Neuron (in vitro differentiated cells): Measurements from ENCODE around the gene ZC3HAV1.
"Not testable (repeated sequence)": the region's sequence is repeated elsewhere in the genome, so short reads cannot be mapped to it uniquely, and the experiment has no call there.

ENCODE experiments used
- H2AFZ ChIP-seq: one replicate; pipeline ENCODE4 v1.6.1; 2013; ENCODE audit warnings: low read depth, mild to moderate bottlenecking, inconsistent platforms, low read length, moderate library complexity
- H3K27me3 ChIP-seq: one replicate; pipeline ENCODE4 v1.6.1; 2013; ENCODE audit warnings: low read length; ENCODE audit not compliant: insufficient read depth
- H3K36me3 ChIP-seq: one replicate; pipeline ENCODE4 v1.6.1; 2013; ENCODE audit warnings: low read length; ENCODE audit not compliant: insufficient read depth
- H3K4me1 ChIP-seq: one replicate; pipeline ENCODE4 v1.6.1; 2013; ENCODE audit warnings: low read length; ENCODE audit not compliant: insufficient read depth
- H3K4me3 ChIP-seq: 2 replicates; pipeline ENCODE4 v1.5.1; 2013; ENCODE audit warnings: mild to moderate bottlenecking, low read length, moderate library complexity
- H3K9me3 ChIP-seq: one replicate; pipeline ENCODE4 v1.6.1; 2013; ENCODE audit warnings: low read length

ZC3HAV1 gene

DNA sequence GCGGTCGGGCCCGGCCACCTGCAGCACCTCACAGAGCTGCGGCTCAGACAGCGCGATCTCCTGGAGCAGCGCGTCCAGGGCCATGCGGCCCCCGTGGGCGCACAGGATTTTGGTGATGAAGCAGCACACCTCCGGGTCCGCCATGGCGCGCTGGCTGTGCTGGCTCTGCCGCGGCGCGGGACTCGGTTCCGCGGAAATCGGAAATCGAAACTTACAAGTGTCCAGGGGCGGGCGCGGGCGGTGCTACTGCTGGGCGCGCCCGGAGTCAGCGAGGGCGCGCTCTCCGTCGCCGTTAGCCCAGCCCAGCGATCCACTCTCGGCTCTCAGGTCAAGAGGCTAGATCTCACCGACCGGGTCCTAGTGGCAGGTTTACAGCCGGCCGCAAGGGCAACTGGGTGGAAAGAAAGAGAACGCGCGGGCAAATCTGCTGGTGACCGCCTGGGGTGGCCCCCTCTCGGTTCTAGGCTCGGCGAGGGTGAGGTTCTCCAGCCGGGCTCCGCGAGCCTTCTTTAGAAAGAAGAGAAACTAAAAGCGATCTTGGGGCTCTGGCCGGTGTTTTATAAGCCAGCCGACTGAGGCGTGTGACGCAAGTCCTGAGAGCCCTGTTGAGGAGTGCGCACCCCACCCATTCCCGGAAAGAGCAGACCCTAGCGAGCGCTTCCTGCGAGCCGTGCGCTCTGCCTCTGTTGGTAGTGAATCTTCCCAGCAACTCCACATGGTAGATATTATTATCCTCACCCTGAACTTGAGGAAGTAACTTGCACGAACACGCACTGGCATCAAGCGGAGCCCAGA is at the start of gene ZC3HAV1:
Gene ZC3HAV1 (minus strand): TSS at position 533 of the 795 bp plus-strand sequence. CDS start 389 bp downstream, at position 144.
- H3K9me3 ChIP-seq, result no peaks in the 10 kb centered on the region
- peak within 1 kb of the TSS; percentile 88 for H3K4me3 ChIP-seq
- H3K36me3 ChIP-seq, result no peaks in the 10 kb centered on the region
- no peaks in the 10 kb centered on the region for H3K27me3 ChIP-seq
- peaks cover 4% of the 10 kb centered on the region for H3K4me1 ChIP-seq
- peak within 1 kb of the TSS; percentile 99 for H2AFZ ChIP-seq

GRCh38 chr7:139153832-139154231 is 44.3 kb upstream of the ZC3HAV1 start:
- no peaks in the 10 kb centered on the region for H3K27me3 ChIP-seq
- no peaks in the 10 kb centered on the region for H3K4me1 ChIP-seq
- H3K36me3 ChIP-seq, result peaks cover 4% of the 10 kb centered on the region
- no peak overlapping the region for H3K4me3 ChIP-seq
- H3K9me3 ChIP-seq, result peaks cover 2% of the 10 kb centered on the region
- H2AFZ ChIP-seq, result no peak overlapping the region

DNA sequence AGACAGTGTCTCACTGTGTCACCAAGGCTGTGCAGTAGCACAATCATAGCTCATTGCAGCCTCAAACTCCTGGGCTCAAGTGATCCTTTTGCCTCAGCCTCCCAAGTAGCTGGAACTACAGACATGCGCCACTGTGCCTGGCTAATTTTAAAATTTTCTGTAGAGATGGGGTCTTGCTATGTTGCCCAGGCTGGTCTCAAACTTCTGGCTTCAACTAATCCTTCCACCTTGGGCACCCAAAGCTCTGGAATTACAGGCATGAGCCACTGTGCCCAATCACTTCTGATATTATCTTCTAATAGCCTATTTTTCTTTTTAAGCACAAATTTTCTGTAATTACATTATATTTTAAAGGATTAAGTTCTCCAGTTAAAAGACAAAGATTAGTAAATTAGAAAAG is 42.6 kb upstream of the ZC3HAV1 start:
- no peak overlapping the region for H2AFZ ChIP-seq
- no peak overlapping the region for H3K4me3 ChIP-seq
- H3K27me3 ChIP-seq, result no peaks in the 10 kb centered on the region
- H3K4me1 ChIP-seq, result no peaks in the 10 kb centered on the region
- H3K9me3 ChIP-seq, result no peaks in the 10 kb centered on the region
- H3K36me3 ChIP-seq, result peaks cover 12% of the 10 kb centered on the region

GRCh38 chr7:139139150-139139549 is 29.6 kb upstream of the ZC3HAV1 start:
- H3K4me3 ChIP-seq, result no peak overlapping the region
- H3K9me3 ChIP-seq, result no peaks in the 10 kb centered on the region
- peaks cover 26% of the 10 kb centered on the region for H3K36me3 ChIP-seq
- peaks cover 3% of the 10 kb centered on the region for H3K4me1 ChIP-seq
- no peaks in the 10 kb centered on the region for H3K27me3 ChIP-seq
- no peak overlapping the region for H2AFZ ChIP-seq

DNA sequence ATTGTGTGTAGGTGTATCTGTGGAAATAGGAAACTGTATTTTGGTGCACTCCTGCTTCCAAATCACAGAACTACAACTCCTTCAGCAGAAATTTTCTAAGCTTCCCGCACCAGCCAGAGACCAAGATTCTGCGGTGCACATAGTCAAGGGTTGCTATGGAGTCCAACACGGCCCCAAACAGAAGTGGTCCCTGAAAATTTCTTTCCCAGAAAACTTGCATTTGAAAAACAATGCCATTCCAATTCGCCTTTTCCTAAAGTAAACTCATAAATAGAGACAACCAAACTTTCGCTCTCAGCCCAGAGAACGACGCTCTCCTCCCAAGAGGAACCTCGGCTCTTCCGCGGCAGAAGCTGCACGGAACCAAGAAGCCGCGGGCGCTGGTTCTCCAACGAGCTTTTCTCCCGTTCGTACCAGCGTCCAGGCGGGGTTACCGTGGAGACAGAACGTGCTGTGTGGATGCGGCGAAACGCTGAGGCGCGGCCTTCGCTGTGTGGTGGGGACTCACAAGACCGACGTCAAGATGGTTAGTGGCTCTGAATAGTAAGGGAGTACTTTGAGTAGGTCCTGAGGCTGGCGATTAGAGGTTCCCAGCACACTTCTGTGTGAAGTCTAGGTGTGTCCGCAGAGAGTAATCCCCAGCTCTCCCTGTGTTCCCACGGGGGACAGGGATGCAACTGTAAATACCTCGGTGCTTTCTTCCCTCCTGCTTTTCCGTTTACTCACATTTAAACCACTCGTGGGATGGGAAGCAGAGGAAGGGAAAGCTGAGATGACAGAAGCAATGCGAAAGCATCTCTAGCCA is 24.0 kb upstream of the ZC3HAV1 start:
- Histone ChIP-seq H3K27me3 (no peaks in the 10 kb centered on the region), H3K36me3 (no peaks in the 10 kb centered on the region), H3K4me1 (peaks cover 15% of the 10 kb centered on the region), H3K9me3 (no peaks in the 10 kb centered on the region), H2AFZ (peak overlapping the region; percentile 94), H3K4me3 (peak overlapping the region; percentile 63)

- no peaks in the 10 kb centered on the region for H3K36me3 ChIP-seq
- peaks cover 15% of the 10 kb centered on the region for H3K4me1 ChIP-seq
- peak overlapping the region; percentile 94 for H2AFZ ChIP-seq
- H3K9me3 ChIP-seq, result no peaks in the 10 kb centered on the region
- no peaks in the 10 kb centered on the region for H3K27me3 ChIP-seq
- peak overlapping the region; percentile 63 for H3K4me3 ChIP-seq
Measured at GRCh38 chr7:139132887-139133286, 23.4 kb upstream of the ZC3HAV1 start.

DNA sequence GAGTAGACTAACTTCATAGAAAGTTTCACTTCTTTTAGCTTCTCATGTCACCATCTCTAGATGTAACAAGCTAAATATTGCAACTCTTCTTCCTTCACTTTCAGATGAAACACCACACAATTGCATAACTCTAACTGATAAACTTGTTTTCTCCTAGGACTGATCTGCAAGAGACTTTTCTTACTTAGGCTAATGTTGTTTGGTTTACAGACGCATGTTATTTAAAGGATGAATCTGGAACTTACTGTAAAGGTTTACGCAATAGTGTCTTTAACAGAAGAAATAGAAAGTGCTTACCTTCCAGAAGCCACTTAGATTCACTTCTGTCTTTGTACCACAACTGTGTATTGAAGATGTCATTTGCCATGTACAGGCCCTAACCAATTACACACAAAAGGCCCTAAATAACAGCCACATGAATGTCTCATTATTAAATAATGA is 22.1 kb upstream of the ZC3HAV1 start:
- H3K9me3 ChIP-seq, result no peaks in the 10 kb centered on the region
- no peaks in the 10 kb centered on the region for H3K36me3 ChIP-seq
- H3K4me1 ChIP-seq, result peaks cover 15% of the 10 kb centered on the region
- no peaks in the 10 kb centered on the region for H3K27me3 ChIP-seq
- H3K4me3 ChIP-seq, result no peak overlapping the region
- no peak overlapping the region for H2AFZ ChIP-seq

DNA sequence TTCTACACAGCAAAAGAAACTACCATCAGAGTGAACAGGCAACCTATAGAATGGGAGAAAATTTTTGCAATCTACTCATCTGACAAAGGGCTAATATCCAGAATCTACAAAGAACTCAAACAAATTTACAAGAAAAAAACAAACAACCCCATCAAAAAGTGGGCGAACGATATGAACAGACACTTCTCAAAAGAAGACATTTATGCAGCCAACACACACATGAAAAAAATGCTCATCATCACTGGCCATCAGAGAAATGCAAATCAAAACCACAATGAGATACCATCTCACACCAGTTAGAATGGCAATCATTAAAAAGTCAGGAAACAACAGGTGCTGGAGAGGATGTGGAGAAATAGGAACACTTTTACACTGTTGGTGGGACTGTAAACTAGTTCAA is 20.3 kb upstream of the ZC3HAV1 start:
- peaks cover 15% of the 10 kb centered on the region for H3K4me1 ChIP-seq
- H3K27me3 ChIP-seq, H3K36me3 ChIP-seq, H2AFZ ChIP-seq, H3K9me3 ChIP-seq, H3K4me3 ChIP-seq: not testable (repeated sequence)

DNA sequence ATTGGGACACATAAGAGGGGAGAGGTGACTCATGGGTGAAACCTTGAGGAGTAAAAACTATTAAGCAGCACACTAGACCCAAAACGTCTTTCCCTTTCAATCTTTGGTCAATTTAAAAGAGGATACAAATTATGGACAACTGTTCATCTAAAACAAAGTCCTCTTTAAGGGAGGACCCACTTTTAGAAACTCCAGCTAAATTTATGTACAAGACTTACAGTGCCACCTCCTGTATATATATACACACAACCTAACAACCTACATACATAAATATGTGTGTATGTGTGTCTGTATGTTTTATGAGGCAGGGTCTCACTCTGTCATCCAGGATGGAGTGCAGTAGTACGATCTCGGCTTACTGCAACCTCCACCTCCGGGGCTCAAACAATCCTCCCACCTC is 18.1 kb upstream of the ZC3HAV1 start:
- Histone ChIP-seq H3K4me1 (peaks cover 9% of the 10 kb centered on the region), H3K9me3 (no peaks in the 10 kb centered on the region), H3K27me3 (no peaks in the 10 kb centered on the region), H3K36me3 (no peaks in the 10 kb centered on the region), H2AFZ (no peak overlapping the region), H3K4me3 (no peak overlapping the region)

- no peaks in the 10 kb centered on the region for H3K9me3 ChIP-seq
- no peak overlapping the region for H2AFZ ChIP-seq
- no peaks in the 10 kb centered on the region for H3K27me3 ChIP-seq
- no peak overlapping the region for H3K4me3 ChIP-seq
- H3K36me3 ChIP-seq, result no peaks in the 10 kb centered on the region
- peaks cover 4% of the 10 kb centered on the region for H3K4me1 ChIP-seq
Measured at GRCh38 chr7:139125657-139126056, 16.1 kb upstream of the ZC3HAV1 start.

DNA sequence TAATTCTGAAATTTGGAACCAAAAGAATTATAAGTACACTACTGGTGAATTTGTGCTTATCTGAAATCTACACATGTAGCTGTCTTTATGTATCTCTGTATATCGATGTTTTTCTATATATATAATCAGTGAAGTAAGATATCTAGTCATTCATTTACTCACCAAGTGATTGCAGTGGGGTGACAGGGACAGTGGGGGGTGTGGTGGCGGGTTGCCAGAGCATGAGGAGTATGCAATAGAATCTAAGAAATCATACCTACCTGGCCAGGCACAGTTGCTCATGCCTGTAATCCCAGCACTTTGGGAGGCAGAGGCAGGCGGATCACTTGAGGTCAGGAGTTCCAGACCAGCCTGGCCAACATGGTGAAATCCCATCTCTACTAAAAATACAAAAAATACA is 15.5 kb upstream of the ZC3HAV1 start:
- not testable (repeated sequence) for H3K36me3 ChIP-seq, H3K4me3 ChIP-seq, H3K4me1 ChIP-seq, H3K9me3 ChIP-seq, H2AFZ ChIP-seq, H3K27me3 ChIP-seq

DNA sequence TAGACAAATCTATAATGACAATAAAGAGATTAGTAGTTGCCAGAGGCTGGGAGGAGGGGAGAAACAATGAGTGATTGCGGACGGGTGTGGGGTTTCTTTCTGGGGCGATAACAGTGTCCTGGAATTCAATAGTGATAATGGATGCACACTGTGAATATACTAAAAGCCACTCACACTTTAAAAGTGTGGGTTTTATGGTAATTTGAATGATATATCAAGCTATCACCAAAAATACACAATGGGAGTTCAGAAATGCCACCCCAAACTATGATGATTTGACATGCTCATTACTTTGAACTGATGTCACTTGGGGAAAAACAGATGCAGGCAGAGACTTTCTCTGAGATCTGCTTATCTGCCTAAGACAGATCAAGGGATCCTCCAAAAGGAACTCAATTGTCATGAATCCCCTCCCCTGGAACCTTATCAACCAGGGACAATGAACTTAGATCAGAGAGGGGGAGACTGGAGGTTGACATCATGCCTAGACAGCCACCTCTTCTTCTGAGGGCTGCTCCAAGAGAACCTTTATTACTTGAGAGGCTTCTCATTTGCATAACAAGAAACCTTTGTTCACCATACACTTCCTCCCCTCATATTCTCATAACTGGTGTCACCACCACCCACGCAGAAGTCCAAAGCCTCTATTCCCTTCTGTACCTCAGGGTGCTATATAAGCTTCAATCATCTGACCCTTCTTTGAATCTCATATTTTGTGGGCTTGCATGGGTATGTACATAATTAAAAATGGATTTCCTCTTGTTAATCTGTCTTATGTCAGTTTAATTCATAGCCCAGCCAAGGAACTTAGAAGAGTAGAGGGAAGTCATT is 14.8 kb upstream of the ZC3HAV1 start:
- peaks cover 4% of the 10 kb centered on the region for H3K4me1 ChIP-seq
- H2AFZ ChIP-seq, result no peak overlapping the region
- H3K36me3 ChIP-seq, result no peaks in the 10 kb centered on the region
- no peak overlapping the region for H3K4me3 ChIP-seq
- no peaks in the 10 kb centered on the region for H3K9me3 ChIP-seq
- no peaks in the 10 kb centered on the region for H3K27me3 ChIP-seq

DNA sequence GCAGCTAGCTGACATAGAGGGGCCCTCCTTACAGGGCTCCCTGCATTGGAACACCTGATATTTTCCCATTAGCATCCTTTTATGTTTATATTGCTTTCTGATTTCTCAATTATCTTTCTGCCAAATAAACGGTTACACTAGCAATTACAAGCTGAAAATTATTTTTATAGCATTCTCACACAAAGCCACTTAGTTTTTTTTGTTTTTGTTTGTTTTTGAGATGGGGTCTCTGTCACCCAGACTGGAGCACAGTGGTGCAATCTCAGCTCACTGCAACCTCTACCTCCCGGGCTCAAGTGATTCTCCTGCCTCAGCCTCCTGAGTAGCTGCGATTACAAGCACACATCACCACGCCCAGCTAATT is 9.9 kb upstream of the ZC3HAV1 start:
- H3K36me3 ChIP-seq, result no peaks in the 10 kb centered on the region
- H2AFZ ChIP-seq, result no peak overlapping the region
- no peak overlapping the region for H3K4me3 ChIP-seq
- no peaks in the 10 kb centered on the region for H3K9me3 ChIP-seq
- H3K4me1 ChIP-seq, result peaks cover 4% of the 10 kb centered on the region
- peaks cover 3% of the 10 kb centered on the region for H3K27me3 ChIP-seq
